ENCODE measurements around the gene SMC2.

SMC2 gene

DNA sequence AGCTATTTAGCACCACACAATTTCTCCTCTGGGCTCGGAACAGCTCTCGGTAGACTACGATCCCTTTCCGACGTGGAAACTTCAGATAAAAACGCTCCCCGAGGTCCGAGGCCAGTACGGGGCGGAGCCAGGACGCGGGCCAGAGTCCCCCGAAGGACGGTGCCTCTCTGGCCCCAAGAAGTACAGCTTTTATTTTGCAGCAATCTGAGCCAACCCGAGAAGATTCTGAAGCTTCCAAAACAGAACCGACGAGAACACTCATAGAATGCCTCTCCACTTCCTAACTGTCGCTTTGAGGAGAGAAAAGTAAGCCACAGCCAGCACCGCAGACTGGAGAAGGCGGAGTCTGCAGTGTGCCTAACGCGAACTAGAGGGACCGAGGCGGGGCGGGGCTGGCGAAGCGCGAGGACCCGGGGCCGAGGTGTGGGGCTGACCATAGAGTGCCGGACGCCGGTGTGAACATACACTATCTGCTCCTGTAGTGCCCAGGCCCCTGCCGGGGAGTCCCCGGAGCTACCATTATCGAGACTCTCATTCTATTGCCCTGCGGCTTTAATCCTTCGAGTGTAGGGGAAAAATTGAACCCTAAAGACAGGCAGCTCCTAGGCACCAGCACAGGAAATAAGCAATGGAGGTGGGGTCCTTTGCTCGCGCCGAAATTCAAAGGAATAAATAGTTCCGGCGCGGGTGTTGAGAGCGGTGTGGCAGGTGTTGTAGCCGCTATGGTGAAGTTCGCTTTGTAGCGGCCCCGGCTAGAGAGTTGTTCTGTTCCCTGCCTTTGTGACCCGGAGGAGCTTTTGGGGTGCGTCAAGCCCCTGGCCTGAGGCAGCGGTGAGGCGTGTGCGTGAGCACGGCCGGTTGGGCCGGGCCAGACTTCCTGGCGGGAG lies at the start of gene SMC2:
SMC2 (plus strand) TSS at position 663 of the 887 bp plus-strand sequence. CDS start 1,076 bp downstream, outside the sequence.
- peak; percentile 61 for DNase-seq

DNA sequence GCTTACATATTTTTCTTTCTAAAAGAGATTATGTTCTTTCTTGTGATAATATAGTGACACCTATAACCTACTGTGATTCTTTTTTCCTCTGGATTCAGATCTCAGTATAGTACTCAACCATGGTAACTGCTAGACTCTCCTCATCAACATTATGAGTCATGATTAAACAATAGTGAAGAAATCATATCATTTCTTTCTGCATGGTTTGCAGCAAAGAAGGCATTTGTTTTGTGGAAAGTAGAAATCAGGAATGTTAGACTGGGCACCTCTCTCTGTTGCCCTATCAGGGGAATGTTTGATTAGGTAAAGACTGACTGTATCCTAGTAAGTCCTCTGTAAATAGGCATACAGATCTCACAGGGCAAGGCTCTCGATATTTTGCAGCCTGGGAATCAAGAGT lies 25.6 kb upstream of the SMC2 start:
- DNase-seq, result no peak

DNA sequence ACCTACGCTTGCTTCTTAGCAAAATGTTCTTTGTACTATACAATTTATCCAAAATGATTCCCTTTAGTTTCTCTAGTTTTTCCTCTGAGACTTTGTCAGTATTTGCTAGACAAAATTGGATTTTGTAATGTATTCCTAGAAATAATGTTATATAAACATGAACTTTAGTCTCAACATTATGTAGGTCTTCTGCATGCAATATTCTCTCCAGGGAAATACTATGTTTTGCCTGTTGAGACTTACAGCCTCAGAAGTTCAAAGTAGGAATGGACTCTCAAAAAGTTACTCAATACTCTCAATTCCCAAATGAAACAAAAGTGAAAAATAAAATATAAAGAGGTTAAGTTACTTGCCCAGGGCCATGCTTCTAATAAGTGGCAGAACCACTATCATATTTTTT lies 24.8 kb upstream of the SMC2 start:
- no peak for DNase-seq

DNA sequence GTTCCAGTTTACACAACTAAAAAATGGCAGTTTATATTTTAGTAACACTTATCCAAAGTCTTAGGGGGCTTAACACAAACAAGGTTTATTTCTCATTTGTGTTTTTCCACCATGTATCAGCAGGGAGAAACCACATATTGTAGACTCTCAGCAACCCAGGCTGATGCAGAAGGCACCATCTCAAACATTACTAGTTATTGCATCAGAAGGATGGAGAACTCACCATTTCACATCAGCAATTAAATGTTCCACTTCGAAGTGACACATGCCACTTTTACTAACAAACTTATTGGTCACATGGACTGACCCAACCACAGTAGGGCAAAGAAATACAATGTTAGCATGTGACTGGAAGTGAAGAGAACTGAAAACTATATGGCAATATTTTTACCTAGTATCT lies 22.5 kb upstream of the SMC2 start:
- DNase-seq, result no peak

DNA sequence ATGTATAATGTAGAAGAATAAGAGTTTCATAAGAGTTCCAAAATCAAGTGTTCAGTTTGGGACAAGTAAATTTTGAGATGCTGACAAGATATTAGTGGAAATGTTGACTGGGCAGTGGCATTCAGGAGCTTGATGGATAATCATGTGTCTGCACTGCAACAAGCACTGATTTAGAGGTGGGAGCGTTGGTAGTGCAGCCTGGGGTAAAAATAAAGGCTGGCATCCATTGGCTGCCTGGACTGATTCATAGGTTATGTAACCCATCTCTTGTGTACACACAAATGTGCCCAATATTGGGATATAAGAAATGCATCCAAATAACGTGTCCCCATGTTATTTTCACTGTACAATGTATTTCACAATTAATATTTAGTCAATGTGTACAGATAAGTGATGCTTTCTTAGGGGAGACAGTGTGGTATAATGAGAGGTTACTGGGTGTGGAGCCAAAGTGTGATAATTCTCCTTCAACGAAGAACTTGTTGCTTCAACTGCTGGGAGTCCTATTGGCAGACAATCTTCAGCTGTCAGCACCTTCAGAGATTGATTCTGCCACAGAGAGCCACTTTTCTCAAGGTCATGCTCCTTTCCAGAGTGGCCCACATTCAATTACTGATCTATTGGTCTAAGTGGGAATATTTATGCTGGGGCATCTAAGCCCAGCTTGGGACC lies 20.9 kb upstream of the SMC2 start:
- no peak for DNase-seq

DNA sequence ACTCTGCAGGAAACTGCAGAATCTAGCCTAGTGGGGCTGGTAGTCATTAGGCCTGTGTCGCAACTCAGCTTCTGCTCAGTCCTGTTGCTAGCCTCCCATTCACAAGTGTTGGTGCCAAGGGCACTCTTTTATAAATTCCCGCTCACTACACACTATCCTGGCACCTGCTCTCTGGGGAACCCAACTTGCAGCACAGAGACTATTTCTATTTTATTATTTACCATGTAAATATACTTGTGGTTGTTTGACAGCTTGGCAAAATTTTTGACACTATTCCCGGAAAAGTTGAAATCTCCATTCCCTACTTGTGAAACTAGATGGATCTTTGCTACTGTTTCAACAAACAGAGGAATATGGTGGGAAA lies 20.4 kb upstream of the SMC2 start:
- DNase-seq, result no peak

DNA sequence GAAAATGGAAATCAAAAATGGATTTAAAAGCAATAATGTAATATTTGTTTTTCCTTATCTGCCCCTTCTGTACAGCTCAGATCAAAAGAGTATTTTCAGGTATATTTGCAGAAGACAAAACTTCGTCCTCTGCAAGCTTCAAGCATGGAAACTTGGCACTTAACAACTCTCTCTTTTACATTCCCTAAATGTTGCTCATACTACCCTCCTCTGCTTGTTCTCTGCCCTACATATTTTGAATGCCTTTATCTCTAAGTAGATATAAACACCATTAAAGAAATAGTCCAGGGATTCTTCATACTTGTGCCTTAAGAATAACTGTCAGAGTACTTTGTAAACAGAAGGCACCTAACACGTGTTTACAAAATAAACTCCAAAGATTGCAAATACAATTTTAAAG lies 19.2 kb upstream of the SMC2 start:
- no peak for DNase-seq

DNA sequence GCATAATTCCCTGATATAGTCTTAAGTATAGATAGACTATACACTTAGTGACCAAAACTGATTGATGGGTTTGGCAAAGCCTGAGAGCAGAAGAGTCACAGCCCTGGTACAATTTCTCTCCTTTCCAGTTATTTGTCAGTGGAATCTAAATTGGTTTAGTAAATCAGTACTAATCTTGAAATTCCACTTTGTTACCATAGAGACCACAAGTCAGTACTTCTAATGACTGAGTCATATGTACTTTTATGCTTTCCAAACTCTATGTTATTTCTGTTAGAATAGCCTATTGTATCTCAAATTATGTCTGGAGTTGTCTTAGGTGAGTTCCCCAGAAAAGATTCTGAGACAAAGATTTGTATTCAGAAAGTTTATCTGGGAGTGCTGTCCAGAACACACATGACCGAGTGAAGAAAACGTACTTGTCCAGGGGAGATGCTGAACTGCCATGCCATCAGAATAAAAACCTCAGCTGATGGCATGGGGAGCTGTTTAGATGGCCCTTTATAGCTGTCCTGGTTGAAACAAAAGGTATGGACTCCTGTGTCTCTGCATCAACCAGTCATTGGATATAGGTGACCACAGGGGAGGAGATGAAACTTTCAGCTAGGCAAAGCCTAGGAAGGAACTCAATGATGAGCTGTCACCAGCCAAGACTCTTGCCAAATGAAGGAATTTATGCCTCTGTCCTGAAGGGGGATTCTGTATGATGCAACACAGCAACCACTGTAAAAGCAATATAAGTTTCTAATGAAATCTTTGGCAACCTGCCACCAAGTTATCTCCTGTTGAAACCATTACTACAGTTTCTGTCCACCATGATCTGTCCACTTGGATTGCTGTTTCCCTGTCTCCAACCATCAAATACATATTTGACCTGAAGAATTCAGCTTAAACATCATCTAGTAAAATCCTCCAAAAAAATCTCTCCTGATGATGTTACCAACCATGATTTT lies 18.0 kb upstream of the SMC2 start:
- DNase-seq, result no peak

DNA sequence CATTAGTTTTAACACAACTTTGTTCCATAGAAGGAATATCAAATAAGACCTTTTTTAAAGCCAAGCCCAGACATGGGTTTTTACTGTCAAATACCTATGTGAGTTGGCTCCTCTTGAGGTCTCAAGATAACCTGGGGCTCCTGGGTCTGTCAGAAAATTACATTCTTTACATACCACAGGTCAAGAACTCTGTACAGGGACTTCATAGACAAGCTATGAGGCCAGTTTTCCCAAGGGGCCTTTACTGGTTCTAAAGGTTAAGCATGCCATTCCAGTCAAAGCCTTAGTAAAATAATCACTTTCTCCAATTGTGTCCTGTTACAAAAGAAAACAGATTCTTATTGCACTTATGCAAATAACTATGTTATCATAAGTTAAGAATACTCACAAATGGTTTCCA lies 15.5 kb upstream of the SMC2 start:
- no peak for DNase-seq

DNA sequence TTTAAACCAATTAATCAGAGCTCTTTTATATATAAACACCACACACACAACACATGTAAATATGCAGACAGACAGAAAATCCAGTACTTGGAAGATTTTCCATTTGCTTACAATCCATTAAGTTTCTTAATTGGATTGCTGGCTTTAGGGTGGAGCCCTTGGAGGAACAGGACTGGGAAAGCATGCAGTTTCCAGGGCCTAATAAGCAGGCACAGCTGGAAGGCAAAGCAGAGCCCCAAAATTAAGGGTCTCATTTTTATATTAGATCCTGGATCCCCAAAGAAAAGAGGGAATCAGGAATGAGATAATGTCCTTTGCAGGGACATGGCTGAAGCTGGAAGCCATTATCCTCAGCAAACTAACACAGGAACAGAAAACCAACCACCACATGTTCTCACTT lies 13.1 kb upstream of the SMC2 start:
- DNase-seq, result no peak

DNA sequence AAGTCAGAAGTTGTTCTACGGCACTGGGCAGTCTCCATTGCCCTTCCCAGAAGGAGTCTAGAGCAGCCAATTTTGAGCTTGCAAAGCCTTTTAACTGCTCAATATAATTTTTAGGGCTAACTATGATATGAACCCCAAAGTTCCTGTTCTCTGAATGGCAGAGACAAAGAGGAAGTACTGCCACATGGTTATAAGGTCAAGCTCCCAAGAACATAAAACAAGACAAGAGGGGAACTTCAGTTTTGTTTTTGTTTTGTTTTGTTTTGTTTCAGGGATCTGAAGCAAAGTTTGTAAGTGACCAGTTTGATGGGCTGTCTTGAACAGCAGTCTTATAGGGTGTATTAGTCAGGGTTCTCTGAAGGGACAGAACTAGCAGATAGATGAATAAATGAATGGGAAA lies 11.9 kb upstream of the SMC2 start:
- no peak for DNase-seq

DNA sequence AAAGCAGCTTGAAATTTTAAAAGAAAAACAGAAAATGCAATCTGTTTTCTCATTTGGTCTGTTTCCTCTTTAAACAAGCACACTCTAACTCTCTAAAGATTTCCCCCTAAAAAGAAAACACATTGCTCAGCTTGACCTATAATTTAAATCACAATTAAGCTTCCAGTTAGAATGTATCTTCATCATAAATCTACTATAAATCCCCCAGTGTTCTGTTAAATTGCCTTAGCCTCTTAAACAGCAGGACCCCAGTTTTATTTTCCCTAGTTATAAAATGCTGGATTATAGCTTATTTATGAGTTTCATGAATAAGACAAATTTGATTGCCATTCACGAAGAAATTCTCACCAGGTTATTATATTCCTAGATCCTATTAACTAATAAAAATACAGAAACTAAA lies 8.6 kb upstream of the SMC2 start:
- DNase-seq, result no peak

DNA sequence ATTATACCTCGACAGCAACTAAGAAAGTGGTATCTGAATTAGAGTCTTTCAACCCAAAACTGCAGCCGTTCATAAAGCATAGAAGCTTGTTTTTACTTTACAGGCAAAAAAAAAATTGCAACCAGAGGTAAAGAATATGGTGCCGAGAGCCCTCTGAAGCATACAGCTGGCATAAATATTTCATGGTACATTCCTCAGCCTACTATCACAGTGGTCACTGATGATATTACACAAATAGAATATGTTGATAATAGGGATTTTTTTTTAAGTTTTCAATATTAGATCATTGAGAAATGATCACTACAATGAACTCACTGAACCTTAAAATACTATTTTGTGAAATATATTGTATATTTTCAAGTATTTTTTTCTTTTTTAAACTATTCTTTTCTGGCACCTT lies 6.2 kb upstream of the SMC2 start:
- DNase-seq, result no peak

DNA sequence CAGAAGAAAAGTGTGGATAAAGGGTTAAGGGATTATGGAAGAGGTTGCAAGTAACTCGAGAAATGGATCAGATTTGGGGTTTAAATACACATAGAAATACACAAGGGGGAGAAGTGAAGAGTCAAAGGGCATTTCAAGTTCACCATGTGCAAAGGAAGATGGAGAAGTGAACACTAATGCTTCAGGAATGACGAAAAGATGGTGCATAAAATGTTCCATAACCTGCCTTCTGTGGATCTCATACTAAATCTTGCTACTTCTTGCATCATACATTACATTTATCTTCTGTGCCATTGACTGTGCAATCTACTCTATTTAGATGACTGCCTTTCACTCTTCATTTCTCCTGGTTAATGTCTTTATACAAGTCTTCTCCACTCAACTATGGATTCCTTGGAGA lies 5.7 kb upstream of the SMC2 start:
- DNase-seq, result no peak

DNA sequence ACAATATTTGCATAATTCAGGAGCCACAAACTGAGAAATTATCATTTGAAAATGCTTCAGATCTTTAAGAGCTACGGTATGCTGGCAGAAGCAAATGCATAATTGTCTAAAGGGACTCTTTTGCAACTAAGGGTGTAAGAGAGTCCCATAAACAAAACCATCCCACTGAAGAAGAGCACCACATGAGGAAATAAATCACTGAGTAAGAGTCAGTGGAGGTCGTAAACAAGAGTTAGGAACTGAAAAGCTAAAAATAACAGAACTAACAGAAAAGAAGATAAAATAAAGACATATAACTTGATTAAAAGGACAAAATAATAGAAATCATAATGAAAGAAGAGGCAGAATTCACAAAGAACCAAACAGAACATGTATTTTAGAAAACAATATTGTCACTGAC lies 3.5 kb upstream of the SMC2 start:
- DNase-seq, result no peak

DNA sequence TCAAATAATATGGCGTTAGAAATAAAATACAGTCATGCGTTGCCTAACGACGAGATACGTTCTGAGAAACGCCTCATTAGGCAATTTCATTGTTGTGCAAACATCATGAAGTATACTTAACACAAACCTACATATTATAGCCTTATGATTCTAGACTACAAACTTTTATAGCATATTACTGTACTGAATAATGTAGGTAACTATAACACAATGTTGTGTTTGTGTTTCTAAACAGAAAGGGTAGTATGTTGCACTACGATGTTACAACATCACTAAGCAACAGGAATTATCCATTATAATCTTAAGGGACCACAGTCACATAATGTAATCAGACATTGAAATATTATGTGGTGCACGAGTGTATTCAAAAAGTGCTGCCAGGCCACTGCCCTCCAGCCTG lies 3.0 kb upstream of the SMC2 start:
- DNase-seq, result no peak

DNA sequence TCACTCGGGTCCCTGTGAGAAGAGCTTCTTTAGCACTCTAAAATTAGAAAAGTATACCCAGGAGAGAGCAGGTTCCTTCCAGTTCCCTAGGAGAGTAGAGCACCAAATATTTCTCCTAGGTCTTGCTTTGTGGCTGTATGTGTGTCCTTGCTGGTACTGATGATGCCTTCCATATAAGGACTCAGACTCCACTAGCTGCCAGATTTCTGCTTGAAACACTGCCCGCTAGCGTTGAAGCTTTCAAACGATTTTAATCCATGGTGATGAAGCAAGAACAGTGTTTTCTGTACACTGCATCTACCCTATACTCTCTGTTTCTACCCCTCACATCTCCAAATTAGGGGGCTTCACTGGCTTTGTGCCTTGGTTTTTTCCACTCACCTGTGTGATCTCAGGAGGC lies 2.4 kb upstream of the SMC2 start:
- no peak for DNase-seq

DNA sequence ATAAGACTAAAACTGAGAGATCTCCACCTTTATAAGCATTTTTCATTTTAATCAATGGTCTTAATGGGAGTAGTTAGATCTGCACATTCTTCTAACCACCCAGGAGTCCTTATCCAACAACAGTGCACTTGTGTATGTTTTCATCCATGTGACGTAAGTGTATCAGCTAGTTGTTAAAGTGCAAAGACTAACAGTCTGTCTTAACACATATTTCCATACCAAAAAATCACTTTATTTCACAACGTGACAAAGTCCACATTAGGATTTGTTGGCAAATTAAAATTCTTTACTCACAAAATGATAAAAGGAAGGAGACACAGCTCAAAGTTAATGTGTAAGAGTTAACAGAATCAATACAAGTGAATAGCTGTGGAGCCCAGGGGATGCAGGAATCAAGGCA lies 1.9 kb upstream of the SMC2 start:
- DNase-seq, result no peak

DNA sequence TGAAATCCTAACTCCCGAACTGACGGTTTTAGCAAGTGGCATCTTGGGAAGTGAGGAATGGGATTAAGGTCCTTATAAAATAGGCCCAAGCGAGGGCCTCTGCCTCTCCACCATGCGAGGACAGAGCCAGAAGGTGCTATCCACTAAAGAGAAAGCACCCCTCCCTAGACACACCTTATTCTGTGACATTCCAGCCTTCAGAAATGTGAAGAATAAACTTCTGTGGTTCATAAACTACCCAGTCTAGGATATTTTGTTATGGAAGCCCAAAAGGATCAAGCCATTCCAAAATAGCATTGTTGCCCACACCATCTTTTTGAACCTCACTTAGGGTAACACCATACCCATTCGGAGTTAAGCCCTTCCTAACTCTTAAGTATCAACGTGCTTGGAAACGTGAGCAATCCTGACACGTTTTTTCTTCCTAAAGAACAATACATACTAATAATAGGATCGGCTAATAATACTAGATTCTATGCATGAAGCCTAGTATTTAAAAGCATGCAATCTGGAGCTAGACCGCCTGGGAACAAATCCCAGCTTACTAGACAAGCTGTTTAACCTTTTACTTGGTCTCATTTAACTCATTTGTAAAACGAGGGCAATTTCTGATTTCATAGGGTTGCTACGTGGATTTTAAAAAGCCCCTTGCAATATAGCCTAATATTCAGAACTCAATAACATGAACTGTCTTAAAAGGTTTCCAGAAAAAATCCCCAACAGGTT lies 1.1 kb upstream of the SMC2 start:
- no peak for DNase-seq

DNA sequence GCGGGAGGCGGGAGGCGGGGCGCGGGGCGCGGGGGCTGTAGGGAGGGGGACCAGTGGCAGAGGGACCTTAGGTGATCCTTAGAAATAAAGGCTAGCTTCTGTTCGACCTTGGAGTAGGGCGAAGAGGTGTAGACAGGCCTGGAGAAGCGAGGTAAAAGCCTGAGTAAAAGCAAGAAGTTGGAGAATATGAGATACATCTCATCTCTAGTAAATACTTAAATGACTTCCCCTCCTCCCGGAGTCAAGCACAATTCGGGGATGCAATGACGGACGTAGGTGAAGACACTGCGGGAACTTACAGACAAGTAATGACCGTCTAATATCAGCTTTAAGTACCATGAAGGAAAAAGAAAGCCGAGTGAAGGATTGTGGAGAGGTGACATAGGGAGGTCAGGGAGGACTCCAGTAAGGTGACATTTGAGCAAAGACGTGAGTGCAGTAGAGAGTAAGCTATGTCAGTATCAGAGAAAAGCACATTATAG lies 466 bp downstream of the SMC2 start:
- no peak for DNase-seq

DNA sequence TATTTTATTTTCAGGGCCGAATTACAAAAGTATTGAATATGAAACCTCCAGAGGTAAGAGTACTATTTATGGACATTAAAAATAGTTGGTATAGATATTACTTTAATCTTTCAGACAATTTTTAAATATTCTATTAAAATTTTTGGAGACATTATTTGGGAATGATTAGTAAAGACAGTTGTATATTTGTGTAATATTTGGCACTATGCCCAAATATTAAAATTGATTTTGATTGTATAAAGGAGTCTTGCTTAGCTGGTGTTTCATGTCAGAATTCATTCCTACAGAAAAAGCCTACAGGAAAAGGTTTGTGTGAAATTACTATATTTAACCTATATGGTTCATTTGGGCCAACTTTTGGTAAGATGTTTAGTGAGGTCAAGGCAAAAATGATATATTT lies 5.5 kb downstream of the SMC2 start:
- DNase-seq, result no peak

DNA sequence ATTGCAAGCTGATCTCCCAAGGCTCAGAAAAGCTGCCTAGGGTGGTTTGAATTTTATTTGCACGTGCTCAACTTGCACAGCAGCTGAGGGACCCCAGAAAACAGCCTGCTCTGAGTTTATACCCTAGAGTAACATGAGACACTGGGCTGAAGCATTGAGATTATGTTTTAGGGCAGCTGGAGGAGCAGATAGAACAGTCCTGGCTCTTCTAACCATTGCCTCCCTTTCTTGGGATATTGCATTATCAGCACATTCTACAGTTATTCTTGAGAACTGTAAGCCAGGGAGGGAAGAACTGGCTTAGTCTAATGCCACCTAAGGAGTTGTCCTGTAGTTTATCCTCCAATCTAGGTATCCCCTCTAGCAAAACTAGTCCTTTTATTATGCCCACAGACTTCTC lies 10.3 kb downstream of the SMC2 start:
- DNase-seq, result no peak

DNA sequence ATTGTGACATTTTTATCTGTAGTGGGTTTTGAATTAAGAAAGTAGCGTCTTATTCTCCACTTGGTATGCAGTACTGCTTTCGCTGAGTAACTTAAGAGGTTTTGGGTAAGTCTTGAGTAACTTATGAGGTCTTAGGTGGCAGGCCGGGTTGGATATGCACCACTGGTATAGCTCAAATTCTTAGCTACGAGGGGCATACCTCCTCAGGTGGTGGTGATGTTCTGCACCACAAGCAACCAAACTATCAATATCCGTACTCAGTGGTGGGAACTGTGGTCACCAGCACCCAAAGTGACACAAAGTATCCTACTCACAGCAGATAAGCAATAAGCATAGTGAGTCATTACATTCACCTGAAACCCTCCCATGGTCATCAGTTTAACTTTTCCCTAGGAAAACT lies 13.7 kb downstream of the SMC2 start:
- DNase-seq, result no peak
